Ovary (tissue), 3 donors: Measurements from ENCODE around the gene KIF5B.

Experiments used
- CTCF ChIP-seq, 3 donors: fragments of 450-650 bp in 2 of 3; fragments of 200-600 bp in 1 of 3; IDR thresholded peaks; one replicate each; pipeline versions ENCODE4 v1.5.1 to v1.8.0; 2016 to 2022; ENCODE audit warnings: antibody characterized with exemption in 3 of 3, mild to moderate bottlenecking in 1 of 3
- POLR2A ChIP-seq: fragments of 450-650 bp; IDR thresholded peaks from one replicate; pipeline ENCODE4 v1.6.1; 2017; ENCODE audit warnings: antibody characterized with exemption, mild to moderate bottlenecking, moderate library complexity
- donor health status: DM: no; HTN: no; CAD: no.

- TF ChIP-seq CTCF (IDR thresholded peaks at IDR 0.05) = no peak
- TF ChIP-seq POLR2A = no peak
These were observed 78.1 kb downstream of the KIF5B start for GRCh38 chr10:31978156-31978483.
